Right ventricle myocardium inferior (tissue), 1 donor: Measurements from ENCODE around the gene SLC4A11. TPM values are rescaled to one million over a fixed set of nuclear protein-coding genes. Genes with fewer than 3 reads are reported as not detected.
A peak's percentile ranks its signal among the peaks of the same experiment; 100 is the strongest.

ENCODE experiments used
- ATAC-seq: fragments of 200-7000 bp; cut with Tn5 transposase; one replicate; pipeline ENCODE4 v1.9.1; 2020; ENCODE audit warnings: mild to moderate bottlenecking, moderate library complexity
- DNase-seq: peaks from one replicate; pipeline ENCODE4 v3.0.0; 2021; ENCODE audit errors: missing footprints
- intact Hi-C: fragments of 100-400 bp; cut with DNase I; formaldehyde crosslinking; loops from one replicate; pipeline ENCODE4 v1.11.0; 2022
- long read RNA-seq: library from polyadenylated mRNA; unstranded; transcript quantifications from one replicate; pipeline ENCODE4 v2.0.0, GENCODE V29; 2021
- total RNA-seq: library from RNA; stranded (reverse); fragmentation: NEBNext Ultra II Directional; extraction: Animal tissue kit (Norgen Biotek cat#: 25700); gene quantifications from one replicate; pipeline ENCODE4 v1.2.1, GENCODE V29; 2021
- donor health status: DM: no; HTN: yes; CAD: no; lungs with severe emphysema.

SLC4A11 gene
- 0.14 TPM for total RNA-seq
- long read RNA-seq, result 0 reads

- intact Hi-C loops, result no loop called here
- ATAC-seq (peak; percentile 69), DNase-seq (peak; percentile 85)
These were observed at the start of gene SLC4A11 for GRCh38 chr20:3239026-3239866. TSS of gene SLC4A11 (minus strand) at chr20:3239190. CDS start at chr20:3239137, 53 bp downstream.

GRCh38 chr20:3283222-3283820, 44.3 kb upstream of the SLC4A11 start:
- ATAC-seq (no peak), DNase-seq (no peak)
- intact Hi-C loops, result no loop called here

- ATAC-seq (no peak), DNase-seq (no peak)
- intact Hi-C loops, result no loop called here
These were observed 43.6 kb upstream of the SLC4A11 start for GRCh38 chr20:3282271-3283221.

- ATAC-seq, result no peak
- DNase-seq, result no peak
- intact Hi-C loops, result no loop called here
These were observed 42.4 kb upstream of the SLC4A11 start for GRCh38 chr20:3281437-3281836.

- intact Hi-C loops, result loop anchor here (10.0 kb wide), 1 partner anchor 55 kb away; no protein-coding TSS in a partner anchor
- ATAC-seq, result no peak
These were observed 40.8 kb upstream of the SLC4A11 start for GRCh38 chr20:3279761-3280160.

GRCh38 chr20:3277686-3278465, 38.9 kb upstream of the SLC4A11 start:
- intact Hi-C loops, result loop anchor here (10.0 kb wide), 1 partner anchor 53 kb away; no protein-coding TSS in a partner anchor
- ATAC-seq (no peak), DNase-seq (no peak)

More at GRCh38 chr20:3279761-3280160, 40.8 kb upstream of the SLC4A11 start:
- DNase-seq, result no peak

GRCh38 chr20:3276680-3277015, 37.7 kb upstream of the SLC4A11 start:
- intact Hi-C loops, result loop anchor here (10.0 kb wide), 1 partner anchor 52 kb away; no protein-coding TSS in a partner anchor

GRCh38 chr20:3275966-3276679, 37.1 kb upstream of the SLC4A11 start:
- no peak for ATAC-seq
- DNase-seq, result no peak
- intact Hi-C loops, result loop anchor here (10.0 kb wide), 1 partner anchor 51 kb away; no protein-coding TSS in a partner anchor

More at GRCh38 chr20:3276680-3277015, 37.7 kb upstream of the SLC4A11 start:
- DNase-seq (no peak), ATAC-seq (no peak)

- DNase-seq, result no peak
- intact Hi-C loops, result loop anchor here (10.0 kb wide), 1 partner anchor 50 kb away; no protein-coding TSS in a partner anchor
- ATAC-seq, result no peak
These were observed 36.3 kb upstream of the SLC4A11 start for GRCh38 chr20:3275064-3275935.

- DNase-seq (no peak), ATAC-seq (no peak)
- intact Hi-C loops, result loop anchor here (10.0 kb wide), 1 partner anchor 49 kb away; no protein-coding TSS in a partner anchor
These were observed 34.4 kb upstream of the SLC4A11 start for GRCh38 chr20:3273371-3273770.

- intact Hi-C loops, result loop anchor here (10.0 kb wide), 1 partner anchor 45 kb away; no protein-coding TSS in a partner anchor
- no peak for ATAC-seq
- DNase-seq, result no peak
These were observed 31.1 kb upstream of the SLC4A11 start for GRCh38 chr20:3270051-3270450.

GRCh38 chr20:3262566-3262965, 23.6 kb upstream of the SLC4A11 start:
- DNase-seq (no peak), ATAC-seq (no peak)
- intact Hi-C loops, result no loop called here

- DNase-seq (no peak), ATAC-seq (no peak)
- intact Hi-C loops, result no loop called here
These were observed 19.4 kb upstream of the SLC4A11 start for GRCh38 chr20:3258429-3258828.

- ATAC-seq (no peak), DNase-seq (no peak)
- intact Hi-C loops, result loop anchor here (1.0 kb wide), 1 partner anchor 13 kb away; no protein-coding TSS in a partner anchor
These were observed 16.7 kb upstream of the SLC4A11 start for GRCh38 chr20:3255728-3256127.

- DNase-seq (no peak), ATAC-seq (peak; percentile 65)
- intact Hi-C loops, result no loop called here
These were observed 12.8 kb upstream of the SLC4A11 start for GRCh38 chr20:3251806-3252205.

- DNase-seq (no peak), ATAC-seq (no peak)
- intact Hi-C loops, result no loop called here
These were observed 11.1 kb upstream of the SLC4A11 start for GRCh38 chr20:3250091-3250504.
